Measurements from ENCODE around the gene USH1G.
A peak's percentile ranks its signal among the peaks of the same experiment; 100 is the strongest.
"Not testable (repeated sequence)": the region's sequence is repeated elsewhere in the genome, so short reads cannot be mapped to it uniquely, and the experiment has no call there.

The USH1G gene

GRCh38 chr17:74922694-74923537, at the start of gene USH1G:
Gene USH1G (minus strand): TSS chr17:74923255. CDS start chr17:74923073, 182 bp downstream.
- DNase-seq (ENCODE audit: low read depth), result no peak

- DNase-seq (ENCODE audit: low read depth), result no peak
Measured at GRCh38 chr17:74972107-74972972, 49.3 kb upstream of the USH1G start, which contains the start of gene HID1. Gene HID1 (minus strand): TSS chr17:74972759. CDS start chr17:74972656, 103 bp downstream.

- DNase-seq (ENCODE audit: low read depth), result no peak
Measured at GRCh38 chr17:74971842-74972106, 48.7 kb upstream of the USH1G start.

- DNase-seq (ENCODE audit: low read depth), result no peak
Measured at GRCh38 chr17:74971069-74971841, 48.2 kb upstream of the USH1G start.

GRCh38 chr17:74970395-74970794, 47.3 kb upstream of the USH1G start:
- DNase-seq (ENCODE audit: low read depth), result no peak

- not testable (repeated sequence) for DNase-seq (ENCODE audit: low read depth)
Measured at GRCh38 chr17:74969501-74969900, 46.4 kb upstream of the USH1G start.

GRCh38 chr17:74968361-74968780, 45.3 kb upstream of the USH1G start:
- DNase-seq (ENCODE audit: low read depth), result no peak

- no peak for DNase-seq (ENCODE audit: low read depth)
Measured at GRCh38 chr17:74964988-74965622, 42.0 kb upstream of the USH1G start.

GRCh38 chr17:74964246-74964761, 41.2 kb upstream of the USH1G start:
- DNase-seq (ENCODE audit: low read depth), result no peak

- no peak for DNase-seq (ENCODE audit: low read depth)
Measured at GRCh38 chr17:74963656-74964055, 40.6 kb upstream of the USH1G start.

- DNase-seq (ENCODE audit: low read depth), result no peak
Measured at GRCh38 chr17:74962622-74963394, 39.8 kb upstream of the USH1G start.

GRCh38 chr17:74961657-74962350, 38.7 kb upstream of the USH1G start:
- DNase-seq (ENCODE audit: low read depth), result peak; percentile 72

- DNase-seq (ENCODE audit: low read depth), result no peak
Measured at GRCh38 chr17:74960570-74961342, 37.7 kb upstream of the USH1G start.

GRCh38 chr17:74959826-74960515, 36.9 kb upstream of the USH1G start:
- no peak for DNase-seq (ENCODE audit: low read depth)

GRCh38 chr17:74957935-74958740, 35.1 kb upstream of the USH1G start:
- no peak for DNase-seq (ENCODE audit: low read depth)

- DNase-seq (ENCODE audit: low read depth), result no peak
Measured at GRCh38 chr17:74956093-74956492, 33.0 kb upstream of the USH1G start.

GRCh38 chr17:74954665-74955421, 31.8 kb upstream of the USH1G start:
- no peak for DNase-seq (ENCODE audit: low read depth)
